ENCODE measurements around the gene EPOP.

EPOP gene

DNA sequence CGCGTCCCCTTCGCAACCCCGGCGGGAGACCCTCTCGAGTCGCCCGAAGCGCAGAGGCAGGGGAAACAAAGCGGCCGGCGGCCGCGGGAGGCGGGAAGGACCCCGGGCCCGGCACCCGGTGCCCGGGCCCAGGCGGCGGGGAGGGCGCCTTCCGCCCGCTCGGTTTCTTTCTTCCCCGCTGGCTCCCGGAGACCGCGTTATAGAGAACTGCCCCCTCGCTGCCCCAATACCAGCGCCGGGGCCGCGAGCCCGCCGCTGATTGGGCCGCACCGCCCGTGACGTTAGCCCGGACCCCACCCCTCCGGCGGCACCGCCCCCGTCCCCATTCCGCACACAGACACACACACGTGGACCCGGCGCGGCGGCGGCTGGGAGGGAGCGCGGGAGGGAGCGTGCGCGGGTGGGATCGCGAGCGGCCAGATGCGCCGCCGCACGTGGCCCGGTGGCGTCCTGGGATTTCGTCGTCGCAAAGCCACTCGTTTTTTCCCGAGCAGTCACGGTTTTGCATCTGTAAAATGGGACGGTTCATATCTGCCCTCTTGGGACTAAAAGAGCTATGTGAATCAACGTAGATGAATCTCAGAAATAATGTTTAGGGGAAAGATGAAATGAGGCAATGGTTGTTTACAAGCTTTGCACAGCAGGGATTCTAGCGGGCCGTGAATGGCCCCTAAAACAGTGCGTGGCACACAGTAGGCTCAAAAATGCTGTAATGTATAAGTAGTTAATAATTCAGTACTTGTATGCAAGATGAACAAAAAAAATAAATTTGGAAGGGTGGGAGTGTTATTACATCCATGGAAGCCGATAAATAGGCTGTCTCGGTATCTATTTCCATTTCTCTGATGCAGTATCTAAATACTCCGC lies at the start of gene EPOP:
Gene EPOP (minus strand): TSS at position 209 of the 867 bp plus-strand sequence. CDS start 462 bp downstream, outside the sequence.
- no peak for DNase-seq

DNA sequence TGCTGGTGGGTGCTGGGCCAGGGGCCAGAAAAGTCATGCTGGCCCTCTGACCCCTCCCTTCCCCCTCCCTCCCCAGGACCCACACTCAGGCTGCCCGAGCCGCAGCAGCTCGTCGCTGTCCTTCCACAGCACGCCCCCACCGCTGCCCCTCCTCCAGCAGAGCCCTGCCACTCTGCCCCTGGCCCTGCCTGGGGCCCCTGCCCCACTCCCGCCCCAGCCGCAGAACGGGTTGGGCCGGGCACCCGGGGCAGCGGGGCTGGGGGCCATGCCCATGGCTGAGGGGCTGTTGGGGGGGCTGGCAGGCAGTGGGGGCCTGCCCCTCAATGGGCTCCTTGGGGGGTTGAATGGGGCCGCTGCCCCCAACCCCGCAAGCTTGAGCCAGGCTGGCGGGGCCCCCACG lies 47.0 kb upstream of the EPOP start:
- DNase-seq: no peak

DNA sequence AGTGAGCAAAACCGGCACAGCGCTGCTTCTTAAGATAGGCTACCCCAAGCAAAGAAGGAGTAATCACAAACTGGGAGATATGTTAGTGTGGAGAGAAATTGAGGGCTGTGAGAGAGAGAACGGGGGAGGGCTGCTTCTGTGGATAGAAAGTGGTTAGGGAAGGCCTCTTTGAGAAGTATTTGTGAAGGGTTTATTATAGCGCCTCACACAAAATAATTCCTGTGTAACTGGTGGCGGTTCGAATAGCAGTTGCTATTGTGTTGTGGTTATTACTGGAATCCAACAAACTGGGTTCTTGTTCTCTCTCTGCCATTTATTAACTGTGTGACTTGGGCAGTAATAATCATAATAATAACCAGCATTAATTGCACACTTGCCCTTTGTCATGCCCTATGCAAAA lies 46.2 kb upstream of the EPOP start:
- no peak for DNase-seq

DNA sequence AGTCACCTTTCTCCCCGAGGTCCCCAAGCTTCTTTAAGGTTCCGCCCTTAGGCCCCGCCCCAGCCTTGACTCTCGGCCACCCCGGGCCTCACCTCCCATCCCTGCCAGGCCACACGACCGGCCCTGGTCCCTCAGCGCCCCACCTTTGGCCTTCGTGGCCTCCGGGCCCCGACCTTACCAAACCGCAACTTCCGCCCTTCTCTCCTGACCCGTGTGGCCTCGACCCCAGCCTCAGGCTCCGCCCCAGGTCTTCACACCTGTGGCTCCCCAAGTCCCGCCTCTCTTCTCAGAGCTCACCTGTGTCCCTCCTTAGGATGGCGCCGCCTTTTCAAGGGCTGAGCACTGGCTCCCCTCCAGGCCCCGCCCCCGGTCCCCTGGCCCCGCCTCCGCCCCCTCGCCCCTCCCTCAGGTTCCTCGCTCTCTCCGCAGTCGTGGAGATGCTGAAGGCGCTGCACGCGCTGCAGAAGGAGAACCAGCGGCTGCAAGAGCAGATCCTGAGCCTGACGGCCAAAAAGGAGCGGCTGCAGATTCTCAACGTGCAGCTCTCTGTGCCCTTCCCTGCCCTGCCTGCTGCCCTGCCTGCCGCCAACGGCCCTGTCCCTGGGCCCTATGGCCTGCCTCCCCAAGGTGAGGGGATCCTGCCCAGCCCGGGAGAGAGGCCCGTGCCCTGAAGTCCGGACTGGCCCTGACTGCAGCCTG lies 45.3 kb upstream of the EPOP start:
- DNase-seq: no peak

DNA sequence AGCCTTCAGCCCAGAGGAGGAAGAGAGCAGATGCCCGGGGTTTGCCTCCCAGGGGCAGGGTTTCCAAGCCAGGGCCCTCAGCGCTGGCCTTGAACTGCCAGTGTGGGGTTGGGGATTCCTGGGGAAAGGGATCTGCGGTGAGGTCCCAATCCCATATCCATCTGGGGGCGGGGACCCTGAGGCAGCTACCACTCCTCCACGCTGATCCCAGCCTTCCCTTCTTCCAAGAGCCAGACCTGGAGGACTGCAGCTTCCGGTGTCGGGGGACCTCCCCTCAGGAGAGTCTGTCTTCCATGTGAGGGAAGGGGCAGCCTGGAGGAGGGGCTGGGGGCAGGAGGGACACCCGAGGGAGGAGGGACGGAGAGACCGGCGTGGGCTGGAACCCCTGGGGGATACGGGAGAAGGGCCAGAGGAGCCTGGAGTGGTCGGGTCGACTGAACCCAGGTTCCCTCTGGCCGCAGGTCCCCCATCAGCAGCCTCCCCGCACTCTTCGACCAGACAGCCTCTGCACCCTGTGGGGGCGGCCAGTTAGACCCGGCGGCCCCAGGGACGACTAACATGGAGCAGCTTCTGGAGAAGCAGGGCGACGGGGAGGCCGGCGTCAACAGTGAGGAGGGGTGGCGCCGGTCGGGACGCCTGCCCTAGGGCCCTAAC lies 44.7 kb upstream of the EPOP start:
- no peak for DNase-seq

DNA sequence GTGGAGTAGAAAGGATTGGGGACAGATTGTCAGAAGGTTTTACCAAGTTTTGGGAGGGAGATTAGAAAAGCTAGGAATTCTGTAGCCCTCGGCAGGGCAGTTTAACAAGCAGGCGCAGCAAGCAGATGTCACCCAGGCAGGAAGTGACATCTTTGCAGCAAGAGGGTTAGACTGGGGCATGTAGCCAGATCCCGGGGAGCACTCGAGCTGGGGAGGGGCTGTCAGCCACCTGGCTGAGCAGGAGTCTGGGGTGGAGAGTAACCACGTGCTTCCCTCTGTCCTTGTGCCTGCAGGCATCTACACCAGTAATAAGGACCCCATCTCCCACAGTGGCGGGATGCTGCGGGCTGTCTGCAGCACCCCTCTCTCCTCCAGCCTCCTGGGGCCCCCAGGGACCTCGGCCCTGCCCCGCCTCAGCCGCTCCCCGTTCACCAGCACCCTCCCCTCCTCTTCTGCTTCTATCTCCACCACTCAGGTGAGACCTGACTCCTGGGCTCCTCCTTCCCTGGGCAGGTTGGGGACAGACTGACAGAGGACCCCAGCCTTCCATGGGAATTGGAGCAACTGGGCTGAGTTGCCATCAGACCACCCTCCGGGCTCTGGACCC lies 42.5 kb upstream of the EPOP start:
- DNase-seq: no peak

DNA sequence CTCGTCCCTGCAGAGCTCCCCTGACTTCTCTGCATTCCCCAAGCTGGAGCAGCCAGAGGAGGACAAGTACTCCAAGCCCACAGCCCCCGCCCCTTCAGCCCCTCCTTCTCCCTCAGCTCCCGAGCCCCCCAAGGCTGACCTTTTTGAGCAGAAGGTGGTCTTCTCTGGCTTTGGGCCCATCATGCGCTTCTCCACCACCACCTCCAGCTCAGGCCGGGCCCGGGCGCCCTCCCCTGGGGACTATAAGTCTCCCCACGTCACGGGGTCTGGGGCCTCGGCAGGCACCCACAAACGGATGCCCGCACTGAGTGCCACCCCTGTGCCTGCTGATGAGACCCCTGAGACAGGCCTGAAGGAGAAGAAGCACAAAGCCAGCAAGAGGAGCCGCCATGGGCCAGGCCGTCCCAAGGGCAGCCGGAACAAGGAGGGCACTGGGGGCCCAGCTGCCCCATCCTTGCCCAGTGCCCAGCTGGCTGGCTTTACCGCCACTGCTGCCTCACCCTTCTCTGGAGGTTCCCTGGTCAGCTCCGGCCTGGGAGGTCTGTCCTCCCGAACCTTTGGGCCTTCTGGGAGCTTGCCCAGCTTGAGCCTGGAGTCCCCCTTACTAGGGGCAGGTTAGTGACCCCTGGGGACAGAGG lies 41.7 kb upstream of the EPOP start:
- DNase-seq: no peak

DNA sequence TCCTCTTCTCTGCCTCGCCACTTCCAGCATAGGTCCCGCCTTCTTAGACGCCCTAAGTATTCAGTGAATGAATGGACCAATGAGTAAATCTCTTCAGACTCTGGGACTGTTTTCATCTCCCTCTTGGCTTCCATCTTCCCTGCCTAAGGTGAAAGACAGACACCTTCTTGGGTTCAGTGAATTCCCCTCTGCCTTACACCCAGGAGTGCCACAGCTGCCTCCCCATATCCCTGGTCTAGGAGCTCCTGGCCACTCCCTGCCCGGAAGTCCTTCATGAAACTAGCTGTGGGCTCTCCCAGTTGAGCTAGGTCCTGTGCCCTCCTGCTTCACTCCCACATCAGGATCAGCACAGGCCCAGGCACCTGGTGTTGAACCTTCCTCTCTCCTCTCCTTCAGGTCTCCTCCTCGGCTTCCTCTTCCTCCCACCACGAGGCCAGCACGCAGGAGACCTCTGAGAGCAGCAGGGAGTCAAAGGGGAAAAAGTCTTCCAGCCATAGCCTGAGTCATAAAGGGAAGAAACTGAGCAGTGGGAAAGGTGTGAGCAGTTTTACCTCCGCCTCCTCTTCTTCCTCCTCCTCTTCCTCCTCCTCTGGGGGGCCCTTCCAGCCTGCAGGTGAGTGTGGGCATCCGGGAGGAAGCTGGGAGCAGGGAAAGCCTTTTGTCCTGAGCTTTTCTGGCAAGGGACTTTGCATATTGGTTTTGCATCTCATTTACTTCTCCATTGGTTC lies 40.6 kb upstream of the EPOP start:
- DNase-seq: no peak

DNA sequence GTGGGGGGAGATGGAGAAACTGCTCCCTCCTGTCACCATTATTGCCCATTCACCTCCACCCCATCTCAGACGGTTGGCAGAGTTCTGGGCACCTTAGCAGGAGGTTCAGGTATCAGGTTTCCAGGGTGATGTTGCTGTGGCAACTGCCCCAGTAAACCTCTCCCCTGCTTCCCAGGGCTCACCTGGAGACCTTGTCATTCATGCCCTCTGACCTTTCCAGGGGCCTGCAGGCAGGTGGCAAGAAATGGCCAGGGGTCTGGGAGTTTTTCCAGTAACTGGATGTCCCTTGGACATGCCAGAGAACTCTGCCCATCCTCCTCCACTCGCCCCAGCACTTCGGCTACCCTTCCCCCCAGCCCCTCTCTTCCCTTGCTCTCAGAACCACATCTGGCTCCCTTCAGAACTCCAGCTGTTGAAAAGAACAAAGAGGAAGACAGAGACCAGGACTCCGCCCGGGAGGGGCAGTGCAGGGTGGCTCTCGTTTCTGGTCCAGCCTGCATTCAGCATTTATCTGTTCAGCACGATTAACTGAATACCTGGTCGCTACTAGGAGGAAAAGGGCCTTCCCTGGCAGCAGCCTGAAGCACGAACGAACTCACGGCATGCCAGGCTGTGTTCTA lies 38.8 kb upstream of the EPOP start:
- no peak for DNase-seq

DNA sequence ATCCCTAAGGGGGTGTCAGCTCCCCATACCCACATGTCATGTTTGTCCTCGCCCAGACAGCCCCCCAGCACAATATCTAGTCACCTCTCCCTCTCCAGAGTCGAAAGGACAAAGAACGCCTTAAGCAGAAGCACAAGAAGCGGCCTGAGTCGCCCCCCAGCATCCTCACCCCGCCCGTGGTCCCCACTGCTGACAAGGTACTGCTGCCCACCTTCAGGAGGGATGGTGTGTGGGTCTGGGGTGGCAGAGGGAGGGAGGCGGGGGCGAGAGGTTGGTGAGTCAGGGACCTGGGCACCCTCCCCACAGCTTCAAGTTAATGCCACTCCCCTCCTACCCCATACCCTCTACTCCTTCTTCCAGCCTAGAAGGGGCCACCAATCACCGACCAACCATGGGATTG lies 37.8 kb upstream of the EPOP start:
- DNase-seq: no peak

DNA sequence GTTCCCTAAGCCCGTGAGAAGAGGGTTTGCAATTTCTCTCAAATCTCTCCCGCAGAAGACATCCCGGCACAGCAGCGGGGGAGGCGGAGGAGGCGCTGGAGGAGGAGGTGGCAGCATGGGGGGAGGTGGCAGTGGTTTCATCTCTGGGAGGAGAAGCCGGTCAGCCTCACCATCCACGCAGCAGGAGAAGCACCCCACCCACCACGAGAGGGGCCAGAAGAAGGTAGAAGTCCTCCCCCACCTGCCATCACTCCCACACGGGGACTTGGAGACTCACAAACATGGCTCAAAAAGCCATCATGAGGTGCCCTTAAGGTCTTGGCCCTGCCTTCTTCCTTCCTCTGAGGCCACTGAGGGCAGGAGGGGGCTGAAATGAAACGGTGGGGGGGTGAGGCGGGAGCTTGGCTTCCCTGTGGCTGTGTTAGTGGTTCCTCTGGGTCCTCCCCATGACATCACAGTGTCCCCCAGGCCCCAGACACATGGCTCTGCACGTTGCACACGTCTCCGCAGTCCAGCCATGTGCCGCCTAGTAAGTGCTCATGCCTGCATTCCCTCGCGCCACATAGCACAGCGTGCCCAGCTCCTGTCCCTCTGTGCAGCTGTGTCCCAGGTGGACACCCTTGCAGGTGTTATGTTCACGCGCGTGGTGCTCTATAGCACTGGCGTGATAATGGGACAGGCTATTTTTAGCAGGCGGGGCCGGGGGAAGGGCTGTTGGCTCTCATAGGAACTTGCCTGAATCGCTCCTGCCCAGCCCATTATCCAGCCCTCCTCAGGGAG lies 37.2 kb upstream of the EPOP start:
- no peak for DNase-seq

DNA sequence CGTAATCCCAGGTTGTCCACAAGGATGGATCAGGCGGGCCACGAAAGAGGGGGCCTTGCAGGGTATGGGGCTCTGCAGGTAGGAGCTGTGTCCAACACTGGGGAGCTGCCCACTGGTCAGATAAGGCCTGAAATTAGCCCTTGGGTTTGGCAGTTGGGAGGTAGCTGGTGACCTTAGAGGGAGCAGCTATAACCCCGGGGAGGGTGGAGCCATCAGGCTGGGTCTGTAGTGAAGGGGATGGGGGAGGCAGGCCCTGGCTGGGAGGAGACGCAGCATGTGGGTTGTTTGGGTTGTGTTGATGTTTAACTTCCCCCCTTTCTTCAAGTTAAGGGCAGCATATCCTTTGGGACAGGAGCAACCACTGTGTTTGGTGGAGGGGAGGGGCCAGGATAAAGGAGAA lies 36.2 kb upstream of the EPOP start:
- no peak for DNase-seq

DNA sequence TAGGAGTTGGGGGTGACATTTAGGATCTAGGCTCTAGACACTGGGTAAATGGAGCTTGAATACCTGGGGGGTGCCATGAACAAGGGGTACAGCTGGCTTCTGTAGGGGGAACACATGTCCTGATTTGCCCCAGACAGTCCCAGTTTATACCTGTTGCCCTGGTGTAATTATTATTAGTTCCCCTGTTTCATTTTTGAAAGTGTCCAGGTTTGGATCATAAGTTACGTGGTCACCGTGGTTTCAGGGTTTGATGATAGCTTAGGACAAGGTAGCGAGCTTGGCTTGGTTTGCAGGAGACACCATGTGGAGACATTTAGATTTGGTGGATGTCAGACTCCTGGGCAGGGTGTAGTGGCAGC lies 35.8 kb upstream of the EPOP start:
- DNase-seq: no peak

DNA sequence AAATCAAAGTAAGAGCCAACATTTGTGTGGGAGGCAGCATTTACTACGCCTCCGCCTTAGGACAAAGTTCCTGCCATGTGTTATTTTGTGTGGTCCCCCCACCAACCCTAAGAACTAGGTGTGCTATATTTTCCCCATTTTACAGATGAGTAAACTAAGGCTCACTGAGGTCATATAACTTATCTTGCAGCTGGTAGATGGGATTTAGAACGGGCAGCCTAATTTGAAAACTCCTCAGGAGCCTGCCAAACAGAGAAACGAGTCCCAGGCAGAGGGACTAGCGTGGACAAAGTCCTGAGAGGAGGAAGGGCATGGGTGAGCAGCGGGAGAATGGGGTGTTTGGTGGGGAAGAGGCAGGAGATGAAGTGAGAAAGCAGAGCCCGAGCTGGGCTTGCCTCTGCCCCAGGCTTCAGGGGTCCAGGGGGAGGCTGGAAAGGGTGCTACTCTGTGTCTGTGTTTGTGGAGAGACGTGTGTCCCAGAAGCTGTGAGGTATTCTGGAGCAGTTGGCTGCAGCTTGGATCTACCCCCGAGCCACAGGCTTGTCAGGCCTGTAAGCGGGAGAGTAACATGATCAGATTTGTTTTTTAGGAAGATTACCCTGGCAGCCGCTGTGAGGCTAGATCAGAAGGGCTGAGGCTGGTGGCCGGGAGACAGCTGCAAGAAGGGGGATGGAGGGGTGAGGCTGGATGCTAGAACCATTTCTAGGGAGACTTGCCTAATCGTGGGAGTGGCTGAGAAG lies 35.3 kb upstream of the EPOP start:
- DNase-seq: no peak

DNA sequence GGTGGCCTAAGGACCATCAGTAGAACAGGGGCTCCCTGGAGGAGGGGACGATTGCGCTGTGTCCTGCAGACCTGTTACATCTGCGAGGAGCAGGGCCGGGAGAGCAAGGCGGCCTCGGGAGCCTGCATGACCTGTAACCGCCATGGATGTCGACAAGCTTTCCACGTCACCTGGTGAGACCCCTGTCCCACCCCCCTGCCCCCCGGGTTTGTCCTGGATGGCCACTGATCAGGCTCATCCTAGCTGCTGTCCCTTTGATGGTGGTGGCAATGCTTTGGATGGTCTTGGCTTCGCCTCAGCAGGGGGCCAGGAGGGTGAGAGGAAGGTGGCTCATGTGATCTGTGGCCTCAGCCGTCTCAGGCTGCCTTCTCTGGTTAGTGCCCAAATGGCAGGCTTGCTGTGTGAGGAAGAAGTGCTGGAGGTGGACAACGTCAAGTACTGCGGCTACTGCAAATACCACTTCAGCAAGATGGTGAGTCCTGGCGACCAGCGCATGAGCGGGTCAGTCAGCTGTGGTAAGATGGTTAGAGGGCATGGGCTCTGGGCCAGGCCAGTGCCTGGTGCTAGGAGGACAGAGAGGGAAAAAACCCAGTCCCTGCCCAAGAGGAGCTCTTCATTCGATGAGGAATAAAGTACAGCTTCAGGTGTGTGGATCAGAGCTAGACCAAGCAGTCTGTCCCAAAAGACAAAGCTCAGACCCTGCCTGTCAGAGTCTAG lies 34.5 kb upstream of the EPOP start:
- DNase-seq: no peak

DNA sequence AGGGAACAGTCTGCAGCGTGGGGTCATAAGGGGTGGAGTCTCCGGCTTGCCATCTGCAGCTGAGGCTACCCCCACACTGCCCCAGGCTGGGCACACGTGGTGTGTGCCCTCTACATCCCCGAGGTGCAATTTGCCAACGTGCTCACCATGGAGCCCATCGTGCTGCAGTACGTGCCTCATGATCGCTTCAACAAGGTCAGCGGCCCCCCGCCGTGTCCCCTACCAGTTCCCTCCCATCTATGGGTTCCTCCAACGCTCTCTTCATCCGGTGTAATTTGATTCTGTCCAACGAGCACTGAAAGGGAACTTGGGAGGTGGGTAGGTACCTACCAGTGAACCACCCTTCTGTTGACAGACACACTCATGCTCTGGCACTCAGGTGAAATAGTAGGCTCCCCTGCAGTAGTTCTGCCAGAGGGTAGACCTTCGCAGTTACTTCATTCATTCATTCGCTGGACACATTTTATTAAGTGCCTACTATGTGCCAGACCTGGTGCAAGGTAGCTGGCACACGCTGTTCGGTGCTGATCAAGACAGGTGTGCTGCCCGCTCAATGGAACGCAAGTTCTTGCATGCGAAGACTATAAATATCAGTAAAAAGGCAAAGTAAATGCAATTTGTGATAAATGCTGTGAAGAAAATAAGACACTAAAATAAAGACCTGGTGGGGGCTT lies 33.1 kb upstream of the EPOP start:
- DNase-seq: no peak

DNA sequence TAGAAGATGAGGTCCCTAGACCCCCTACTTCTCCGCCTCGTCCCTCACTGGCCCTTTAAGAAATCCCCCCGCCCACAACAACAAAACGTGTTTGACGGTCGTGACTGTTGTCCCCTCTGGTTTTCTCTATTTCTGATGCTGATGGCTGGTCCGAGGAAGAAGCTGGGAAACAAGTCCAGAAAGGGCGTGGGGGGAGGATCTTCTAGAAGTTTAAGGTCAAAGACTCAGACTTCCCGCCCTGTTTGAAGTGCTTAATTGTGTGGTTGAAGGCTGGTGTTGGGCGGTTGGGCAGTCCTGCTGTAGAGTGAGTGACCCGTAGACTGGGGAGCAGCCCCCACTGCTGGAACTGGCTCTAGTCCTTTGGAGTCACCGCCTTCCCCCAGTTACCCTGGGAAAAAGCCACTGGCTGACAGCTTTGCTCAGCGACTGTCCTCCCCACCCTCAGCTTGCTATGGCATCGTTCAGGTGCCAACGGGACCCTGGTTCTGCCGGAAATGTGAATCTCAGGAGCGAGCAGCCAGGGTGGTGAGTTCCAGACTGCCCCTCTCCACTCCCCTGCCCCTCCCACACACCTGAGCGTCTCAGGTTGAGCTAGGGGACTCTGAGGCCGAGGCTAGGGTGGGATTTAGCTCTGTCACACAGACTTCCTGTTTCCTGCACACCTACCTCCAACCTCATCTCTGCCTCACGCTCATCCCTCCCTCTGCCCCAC lies 31.9 kb upstream of the EPOP start:
- no peak for DNase-seq

DNA sequence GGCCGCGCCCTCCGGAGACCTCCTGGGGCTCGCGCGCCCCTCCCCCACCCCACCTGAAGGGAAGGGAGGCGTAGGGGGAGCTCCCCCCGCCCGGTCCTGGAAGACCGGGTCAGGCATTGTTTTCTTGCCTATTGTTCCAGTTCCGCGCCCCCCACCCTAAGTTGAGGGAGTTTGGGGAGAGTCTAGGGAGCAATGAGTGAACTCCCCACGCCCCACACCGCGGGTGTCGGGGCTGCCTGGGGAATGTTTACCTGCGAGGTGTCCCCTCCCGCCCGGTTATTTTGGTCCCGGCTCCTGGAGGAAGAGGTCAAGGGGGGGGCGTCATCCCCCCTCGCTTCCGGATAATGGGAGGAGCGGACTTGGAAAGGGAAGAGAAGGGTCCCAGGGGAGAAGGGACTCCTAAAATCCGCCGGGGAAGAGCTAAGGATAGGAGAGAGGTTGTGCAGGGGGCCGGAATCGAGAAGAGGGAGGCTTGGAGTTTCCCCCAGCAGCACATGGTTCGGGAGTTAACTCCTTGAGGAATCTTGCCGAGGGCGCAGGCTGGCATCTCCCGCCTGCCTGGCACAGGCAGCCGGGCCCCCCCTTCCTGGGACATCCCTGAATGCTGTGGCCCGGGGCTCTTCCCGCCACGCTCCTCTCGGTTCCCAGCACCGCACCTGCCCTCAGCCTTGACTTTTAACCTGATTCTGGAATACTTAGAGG lies 31.2 kb upstream of the EPOP start:
- DNase-seq: no peak

Measured in SIG-M5 (cell line).